SK-N-SH treated with all-trans-retinoic acid at 6 μM for 48 hours (cell line): ENCODE results near the gene MYBPC3.

Source experiments
- ATAC-seq: fragments of 200-7000 bp; cut with Tn5 transposase; 3 replicates; pipeline ENCODE4 v1.9.1; 2020; ENCODE audit warnings: mild to moderate bottlenecking, moderate library complexity
- ARNTL ChIP-seq: fragments of 450-650 bp; formaldehyde crosslinking; IDR thresholded peaks from 2 replicates; pipeline ENCODE4 v1.5.0; 2020; ENCODE audit warnings: low read depth, mild to moderate bottlenecking, moderate library complexity, borderline replicate concordance
- BACH2 ChIP-seq: fragments of 250-450 bp; sonication (Bioruptor Pico); IDR thresholded peaks from 2 replicates; pipeline ENCODE4 v1.9.0; 2021; ENCODE audit warnings: mild to moderate bottlenecking, borderline replicate concordance
- CSDC2 ChIP-seq: fragments of 250-450 bp; sonication (Bioruptor Pico); IDR thresholded peaks from 2 replicates; pipeline ENCODE4 v1.5.0; 2020; ENCODE audit warnings: mild to moderate bottlenecking, moderate library complexity
- ESRRG ChIP-seq: fragments of 250-450 bp; sonication (Bioruptor Pico); IDR thresholded peaks from 2 replicates; pipeline ENCODE4 v1.6.1; 2021; ENCODE audit warnings: mild to moderate bottlenecking
- ISL1 ChIP-seq: fragments of 250-450 bp; sonication (Bioruptor Pico); IDR thresholded peaks from 2 replicates; pipeline ENCODE4 v2.1.2; 2022; ENCODE audit warnings: mild to moderate bottlenecking, moderate library complexity
- OSR1 ChIP-seq: fragments of 250-450 bp; sonication (Bioruptor Pico); IDR thresholded peaks from 2 replicates; pipeline ENCODE4 v1.8.0; 2022; ENCODE audit warnings: moderate library complexity, mild to moderate bottlenecking, inconsistent platforms
- RARB ChIP-seq: fragments of 250-450 bp; sonication (Bioruptor Pico); IDR thresholded peaks from 2 replicates; pipeline ENCODE4 v1.8.0; 2021; ENCODE audit warnings: mild to moderate bottlenecking, moderate library complexity
- SNAI2 ChIP-seq: fragments of 250-450 bp; sonication (Bioruptor Pico); IDR thresholded peaks from 2 replicates; pipeline ENCODE4 v1.5.0; 2020; ENCODE audit warnings: mild to moderate bottlenecking, moderate library complexity
- TCF4 ChIP-seq: fragments of 250-450 bp; sonication (Bioruptor Pico); IDR thresholded peaks from 2 replicates; pipeline ENCODE4 v1.8.0; 2021; ENCODE audit warnings: mild to moderate bottlenecking, moderate library complexity, borderline replicate concordance
- TOX ChIP-seq: fragments of 250-450 bp; sonication (Bioruptor Pico); IDR thresholded peaks from 2 replicates; pipeline ENCODE4 v1.8.0; 2021; ENCODE audit warnings: mild to moderate bottlenecking, moderate library complexity, borderline replicate concordance
- ZC3H10 ChIP-seq: fragments of 250-450 bp; sonication (Bioruptor Pico); IDR thresholded peaks from 2 replicates; pipeline ENCODE4 v1.5.1; 2021; ENCODE audit warnings: mild to moderate bottlenecking, moderate library complexity
- ZFP3 ChIP-seq: fragments of 250-450 bp; sonication (Bioruptor Pico); IDR thresholded peaks from 2 replicates; pipeline ENCODE4 v1.5.0; 2020; ENCODE audit warnings: mild to moderate bottlenecking, moderate library complexity
- ZFP30 ChIP-seq: fragments of 450-650 bp; formaldehyde crosslinking; IDR thresholded peaks from 2 replicates; pipeline ENCODE4 v1.5.0; 2022; ENCODE audit warnings: mild to moderate bottlenecking, moderate library complexity
- ZNF565 ChIP-seq: fragments of 450-650 bp; formaldehyde crosslinking; conservative IDR thresholded peaks from 2 replicates; pipeline ENCODE4 v1.5.0; 2020; ENCODE audit warnings: low read depth, mild to moderate bottlenecking, moderate library complexity
- ZNF70 ChIP-seq: fragments of 450-650 bp; formaldehyde crosslinking; IDR thresholded peaks from 2 replicates; pipeline ENCODE4 v1.5.0; 2020; ENCODE audit warnings: mild to moderate bottlenecking, moderate library complexity
- ZNF8 ChIP-seq: fragments of 450-650 bp; formaldehyde crosslinking; IDR thresholded peaks from 2 replicates; pipeline ENCODE4 v1.5.0; 2020; ENCODE audit warnings: mild to moderate bottlenecking, moderate library complexity
- TF ChIP-seq, protein P1 (sequence below): fragments of 250-450 bp; sonication (Bioruptor Pico); IDR thresholded peaks from 2 replicates; pipeline ENCODE4 v1.5.1; 2020; ENCODE audit warnings: low read depth, mild to moderate bottlenecking, moderate library complexity
- TF ChIP-seq, protein P2 (sequence below): fragments of 250-450 bp; sonication (Bioruptor Pico); IDR thresholded peaks from 2 replicates; pipeline ENCODE4 v1.5.1; 2021; ENCODE audit warnings: mild to moderate bottlenecking, moderate library complexity
- TF ChIP-seq, protein P3 (sequence below): fragments of 250-450 bp; sonication (Bioruptor Pico); IDR thresholded peaks from 2 replicates; pipeline ENCODE4 v1.5.0; 2020; ENCODE audit warnings: mild to moderate bottlenecking, moderate library complexity
- TF ChIP-seq, protein P4 (sequence below): fragments of 250-450 bp; sonication (Bioruptor Pico); IDR thresholded peaks from 2 replicates; pipeline ENCODE4 v1.8.0; 2020; ENCODE audit warnings: mild to moderate bottlenecking, moderate library complexity, borderline replicate concordance
- TF ChIP-seq, protein P5 (sequence below): fragments of 250-450 bp; sonication (Bioruptor Pico); IDR thresholded peaks from 2 replicates; pipeline ENCODE4 v1.8.0; 2021; ENCODE audit warnings: low read depth, mild to moderate bottlenecking, moderate library complexity, borderline replicate concordance

The MYBPC3 gene

DNA sequence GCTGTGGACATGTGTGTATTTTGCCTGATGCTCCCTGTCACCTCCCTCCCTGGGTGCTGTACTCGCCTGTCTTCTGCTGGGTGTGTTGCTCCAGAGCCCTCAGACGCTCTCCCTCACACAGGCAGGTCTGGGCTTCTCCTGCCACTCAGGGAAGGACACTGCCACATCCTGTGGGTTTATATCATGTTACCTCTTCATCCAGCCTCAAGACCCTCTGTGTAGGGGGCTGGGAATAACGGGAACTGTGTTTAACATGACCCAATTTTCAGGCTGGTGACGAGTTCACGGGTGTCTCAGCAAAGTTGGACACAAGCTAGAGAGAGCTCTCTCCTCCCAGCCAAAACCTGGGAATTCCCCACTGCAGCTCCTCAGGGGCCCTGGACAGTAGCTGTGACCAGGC lies 24.6 kb downstream of the MYBPC3 start:
- no peak for ATAC-seq
- TF ChIP-seq TOX (CRISPR knock-in tag): no peak
- TF ChIP-seq OSR1 (CRISPR knock-in tag): no peak

DNA sequence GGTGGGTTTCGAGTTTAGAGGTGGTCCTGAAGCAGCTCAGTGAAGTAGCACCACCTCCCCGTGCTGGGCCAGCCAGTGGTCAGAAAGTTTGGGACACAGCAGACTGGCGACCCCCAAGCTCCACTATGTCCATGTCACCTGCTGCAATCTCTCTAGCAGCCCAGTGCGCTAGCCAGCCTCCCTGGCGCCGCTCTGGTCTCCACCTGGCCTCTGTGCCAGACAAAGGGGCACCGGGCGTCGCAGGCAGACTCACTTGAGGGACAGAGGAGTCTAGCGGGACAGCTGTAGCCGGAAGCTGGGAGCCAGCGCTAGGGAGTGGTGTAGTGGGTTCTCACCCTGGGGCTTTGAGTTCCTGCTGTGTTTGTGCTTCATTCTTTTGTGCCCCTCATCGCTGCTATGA lies 25.5 kb downstream of the MYBPC3 start:
- no peak for TF ChIP-seq ZNF8
- TF ChIP-seq, protein P1, sequence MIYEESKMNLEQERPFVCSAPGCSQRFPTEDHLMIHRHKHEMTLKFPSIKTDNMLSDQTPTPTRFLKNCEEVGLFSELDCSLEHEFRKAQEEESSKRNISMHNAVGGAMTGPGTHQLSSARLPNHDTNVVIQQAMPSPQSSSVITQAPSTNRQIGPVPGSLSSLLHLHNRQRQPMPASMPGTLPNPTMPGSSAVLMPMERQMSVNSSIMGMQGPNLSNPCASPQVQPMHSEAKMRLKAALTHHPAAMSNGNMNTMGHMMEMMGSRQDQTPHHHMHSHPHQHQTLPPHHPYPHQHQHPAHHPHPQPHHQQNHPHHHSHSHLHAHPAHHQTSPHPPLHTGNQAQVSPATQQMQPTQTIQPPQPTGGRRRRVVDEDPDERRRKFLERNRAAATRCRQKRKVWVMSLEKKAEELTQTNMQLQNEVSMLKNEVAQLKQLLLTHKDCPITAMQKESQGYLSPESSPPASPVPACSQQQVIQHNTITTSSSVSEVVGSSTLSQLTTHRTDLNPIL (CRISPR knock-in tag): no peak
- TF ChIP-seq ISL1 (CRISPR knock-in tag): no peak
- no peak for TF ChIP-seq TCF4 (CRISPR knock-in tag)
- TF ChIP-seq SNAI2 (CRISPR knock-in tag): no peak
- no peak for TF ChIP-seq CSDC2
- no peak for TF ChIP-seq ZNF70 (CRISPR knock-in tag)
- TF ChIP-seq TOX (CRISPR knock-in tag): no peak
- ATAC-seq: no peak

DNA sequence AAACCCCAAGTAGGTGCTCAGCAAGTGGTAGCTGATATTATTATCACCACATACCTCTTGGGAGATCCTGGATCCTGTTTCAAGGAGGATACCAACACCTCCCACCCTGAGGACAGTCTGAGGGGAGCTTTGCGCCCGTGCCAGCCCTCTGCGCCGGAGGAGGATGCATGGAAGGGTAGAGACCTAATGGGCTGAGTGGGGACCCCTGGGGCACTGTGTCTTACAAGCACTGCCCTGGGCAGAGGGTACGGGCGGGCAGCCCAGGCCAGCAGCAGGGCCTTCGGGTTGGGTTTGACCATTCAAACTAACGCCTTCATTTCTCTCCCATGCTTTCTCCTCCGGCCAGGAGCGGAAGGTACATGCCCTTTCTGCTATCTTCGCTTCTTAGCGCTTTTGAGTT lies 26.3 kb downstream of the MYBPC3 start:
- no peak for ATAC-seq
- TF ChIP-seq, protein P2, sequence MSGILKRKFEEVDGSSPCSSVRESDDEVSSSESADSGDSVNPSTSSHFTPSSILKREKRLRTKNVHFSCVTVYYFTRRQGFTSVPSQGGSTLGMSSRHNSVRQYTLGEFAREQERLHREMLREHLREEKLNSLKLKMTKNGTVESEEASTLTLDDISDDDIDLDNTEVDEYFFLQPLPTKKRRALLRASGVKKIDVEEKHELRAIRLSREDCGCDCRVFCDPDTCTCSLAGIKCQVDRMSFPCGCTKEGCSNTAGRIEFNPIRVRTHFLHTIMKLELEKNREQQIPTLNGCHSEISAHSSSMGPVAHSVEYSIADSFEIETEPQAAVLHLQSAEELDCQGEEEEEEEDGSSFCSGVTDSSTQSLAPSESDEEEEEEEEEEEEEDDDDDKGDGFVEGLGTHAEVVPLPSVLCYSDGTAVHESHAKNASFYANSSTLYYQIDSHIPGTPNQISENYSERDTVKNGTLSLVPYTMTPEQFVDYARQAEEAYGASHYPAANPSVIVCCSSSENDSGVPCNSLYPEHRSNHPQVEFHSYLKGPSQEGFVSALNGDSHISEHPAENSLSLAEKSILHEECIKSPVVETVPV (CRISPR knock-in tag): no peak

DNA sequence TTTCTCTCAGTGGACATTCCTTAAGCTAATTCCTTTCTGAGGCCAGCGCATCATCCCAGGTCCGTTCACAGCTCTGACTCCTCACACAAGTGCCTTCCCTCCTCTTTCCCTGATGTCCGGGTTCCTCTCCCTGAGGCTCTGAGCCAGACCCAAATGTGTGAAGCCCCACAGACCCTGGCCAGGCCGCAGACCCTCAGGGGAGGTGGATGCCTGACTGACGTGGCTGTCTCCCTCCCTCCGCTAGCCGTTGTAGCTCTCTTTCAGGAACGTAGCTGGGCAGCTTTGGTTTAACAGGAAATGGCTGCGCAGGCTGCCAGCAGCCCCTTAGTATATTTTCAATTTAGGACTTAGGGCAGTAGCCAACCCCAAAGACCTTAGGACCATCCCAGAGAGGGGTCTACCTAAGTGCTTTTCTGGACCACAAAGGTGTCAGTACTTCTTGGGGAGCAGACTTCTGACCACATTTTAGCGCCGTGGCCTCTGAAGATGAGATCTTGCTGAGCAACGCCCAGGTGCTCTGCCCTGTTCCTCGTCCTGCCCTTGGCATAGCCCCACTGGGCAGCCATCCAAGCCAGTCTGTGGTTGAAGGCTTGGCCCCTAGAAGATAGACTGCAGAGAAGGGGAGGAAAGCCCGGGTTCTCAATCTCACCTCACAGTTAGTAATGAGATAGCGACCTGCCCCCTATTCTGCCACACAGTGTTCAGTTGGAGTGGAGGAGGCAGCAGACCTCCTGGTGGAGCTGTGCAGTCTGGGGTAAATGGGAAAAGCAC lies 27.0 kb downstream of the MYBPC3 start:
- TF ChIP-seq TCF4 (CRISPR knock-in tag) (no peak), ZFP30 (CRISPR knock-in tag) (no peak), ZNF565 (CRISPR knock-in tag) (no peak), ZNF70 (CRISPR knock-in tag) (no peak), ESRRG (CRISPR knock-in tag) (no peak), OSR1 (CRISPR knock-in tag) (no peak), ZFP3 (CRISPR knock-in tag) (no peak), CSDC2 (no peak), ZC3H10 (CRISPR knock-in tag) (no peak), ARNTL (no peak), ZNF8 (no peak), RARB (CRISPR knock-in tag) (no peak), TOX (CRISPR knock-in tag) (no peak), BACH2 (CRISPR knock-in tag) (no peak), SNAI2 (CRISPR knock-in tag) (no peak)
- TF ChIP-seq, protein P1 (CRISPR knock-in tag): no peak
- TF ChIP-seq, protein P3, sequence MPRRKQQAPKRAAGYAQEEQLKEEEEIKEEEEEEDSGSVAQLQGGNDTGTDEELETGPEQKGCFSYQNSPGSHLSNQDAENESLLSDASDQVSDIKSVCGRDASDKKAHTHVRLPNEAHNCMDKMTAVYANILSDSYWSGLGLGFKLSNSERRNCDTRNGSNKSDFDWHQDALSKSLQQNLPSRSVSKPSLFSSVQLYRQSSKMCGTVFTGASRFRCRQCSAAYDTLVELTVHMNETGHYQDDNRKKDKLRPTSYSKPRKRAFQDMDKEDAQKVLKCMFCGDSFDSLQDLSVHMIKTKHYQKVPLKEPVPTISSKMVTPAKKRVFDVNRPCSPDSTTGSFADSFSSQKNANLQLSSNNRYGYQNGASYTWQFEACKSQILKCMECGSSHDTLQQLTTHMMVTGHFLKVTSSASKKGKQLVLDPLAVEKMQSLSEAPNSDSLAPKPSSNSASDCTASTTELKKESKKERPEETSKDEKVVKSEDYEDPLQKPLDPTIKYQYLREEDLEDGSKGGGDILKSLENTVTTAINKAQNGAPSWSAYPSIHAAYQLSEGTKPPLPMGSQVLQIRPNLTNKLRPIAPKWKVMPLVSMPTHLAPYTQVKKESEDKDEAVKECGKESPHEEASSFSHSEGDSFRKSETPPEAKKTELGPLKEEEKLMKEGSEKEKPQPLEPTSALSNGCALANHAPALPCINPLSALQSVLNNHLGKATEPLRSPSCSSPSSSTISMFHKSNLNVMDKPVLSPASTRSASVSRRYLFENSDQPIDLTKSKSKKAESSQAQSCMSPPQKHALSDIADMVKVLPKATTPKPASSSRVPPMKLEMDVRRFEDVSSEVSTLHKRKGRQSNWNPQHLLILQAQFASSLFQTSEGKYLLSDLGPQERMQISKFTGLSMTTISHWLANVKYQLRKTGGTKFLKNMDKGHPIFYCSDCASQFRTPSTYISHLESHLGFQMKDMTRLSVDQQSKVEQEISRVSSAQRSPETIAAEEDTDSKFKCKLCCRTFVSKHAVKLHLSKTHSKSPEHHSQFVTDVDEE (CRISPR knock-in tag): no peak
- TF ChIP-seq, protein P4, sequence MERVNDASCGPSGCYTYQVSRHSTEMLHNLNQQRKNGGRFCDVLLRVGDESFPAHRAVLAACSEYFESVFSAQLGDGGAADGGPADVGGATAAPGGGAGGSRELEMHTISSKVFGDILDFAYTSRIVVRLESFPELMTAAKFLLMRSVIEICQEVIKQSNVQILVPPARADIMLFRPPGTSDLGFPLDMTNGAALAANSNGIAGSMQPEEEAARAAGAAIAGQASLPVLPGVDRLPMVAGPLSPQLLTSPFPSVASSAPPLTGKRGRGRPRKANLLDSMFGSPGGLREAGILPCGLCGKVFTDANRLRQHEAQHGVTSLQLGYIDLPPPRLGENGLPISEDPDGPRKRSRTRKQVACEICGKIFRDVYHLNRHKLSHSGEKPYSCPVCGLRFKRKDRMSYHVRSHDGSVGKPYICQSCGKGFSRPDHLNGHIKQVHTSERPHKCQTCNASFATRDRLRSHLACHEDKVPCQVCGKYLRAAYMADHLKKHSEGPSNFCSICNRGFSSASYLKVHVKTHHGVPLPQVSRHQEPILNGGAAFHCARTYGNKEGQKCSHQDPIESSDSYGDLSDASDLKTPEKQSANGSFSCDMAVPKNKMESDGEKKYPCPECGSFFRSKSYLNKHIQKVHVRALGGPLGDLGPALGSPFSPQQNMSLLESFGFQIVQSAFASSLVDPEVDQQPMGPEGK (CRISPR knock-in tag): no peak
- TF ChIP-seq, protein P2 (CRISPR knock-in tag): no peak
- TF ChIP-seq, protein P5, sequence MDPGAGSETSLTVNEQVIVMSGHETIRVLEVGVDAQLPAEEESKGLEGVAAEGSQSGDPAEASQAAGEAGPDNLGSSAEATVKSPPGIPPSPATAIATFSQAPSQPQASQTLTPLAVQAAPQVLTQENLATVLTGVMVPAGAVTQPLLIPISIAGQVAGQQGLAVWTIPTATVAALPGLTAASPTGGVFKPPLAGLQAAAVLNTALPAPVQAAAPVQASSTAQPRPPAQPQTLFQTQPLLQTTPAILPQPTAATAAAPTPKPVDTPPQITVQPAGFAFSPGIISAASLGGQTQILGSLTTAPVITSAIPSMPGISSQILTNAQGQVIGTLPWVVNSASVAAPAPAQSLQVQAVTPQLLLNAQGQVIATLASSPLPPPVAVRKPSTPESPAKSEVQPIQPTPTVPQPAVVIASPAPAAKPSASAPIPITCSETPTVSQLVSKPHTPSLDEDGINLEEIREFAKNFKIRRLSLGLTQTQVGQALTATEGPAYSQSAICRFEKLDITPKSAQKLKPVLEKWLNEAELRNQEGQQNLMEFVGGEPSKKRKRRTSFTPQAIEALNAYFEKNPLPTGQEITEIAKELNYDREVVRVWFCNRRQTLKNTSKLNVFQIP: no peak
- TF ChIP-seq, all 23 proteins: peak for 0
- no peak; the same call in 2 of the 3 replicates for ATAC-seq
